ENCODE data around the gene NFATC2.
"Not testable (repeated sequence)": the region's sequence is repeated elsewhere in the genome, so short reads cannot be mapped to it uniquely, and the experiment has no call there.

The NFATC2 gene

GRCh38 chr20:51542571-51543421, at the start of gene NFATC2:
Gene NFATC2, minus strand, starts transcription at chr20:51542719. Its CDS starts 220 bp downstream, at chr20:51542499.
- DNase-seq = no peak

- no peak for DNase-seq
These were observed 49.4 kb upstream of the NFATC2 start for GRCh38 chr20:51591871-51592270.

GRCh38 chr20:51588762-51589161, 46.2 kb upstream of the NFATC2 start:
- no peak for DNase-seq

- DNase-seq = no peak
These were observed 44.6 kb upstream of the NFATC2 start for GRCh38 chr20:51587145-51587544.

GRCh38 chr20:51586005-51586440, 43.5 kb upstream of the NFATC2 start:
- no peak for DNase-seq

- DNase-seq = no peak
These were observed 42.6 kb upstream of the NFATC2 start for GRCh38 chr20:51585148-51585547.

GRCh38 chr20:51584737-51585136, 42.2 kb upstream of the NFATC2 start:
- DNase-seq = no peak

GRCh38 chr20:51584116-51584515, 41.6 kb upstream of the NFATC2 start:
- DNase-seq = no peak

GRCh38 chr20:51583499-51583898, 41.0 kb upstream of the NFATC2 start:
- DNase-seq = no peak

GRCh38 chr20:51583073-51583472, 40.6 kb upstream of the NFATC2 start:
- DNase-seq = no peak

GRCh38 chr20:51581571-51581970, 39.1 kb upstream of the NFATC2 start:
- no peak for DNase-seq

- DNase-seq = no peak
These were observed 36.6 kb upstream of the NFATC2 start for GRCh38 chr20:51579137-51579536.

- no peak for DNase-seq
These were observed 35.6 kb upstream of the NFATC2 start for GRCh38 chr20:51578145-51578459.

GRCh38 chr20:51577432-51578144, 35.1 kb upstream of the NFATC2 start:
- DNase-seq = no peak

GRCh38 chr20:51575486-51575885, 33.0 kb upstream of the NFATC2 start:
- no peak for DNase-seq

GRCh38 chr20:51574248-51575033, 31.9 kb upstream of the NFATC2 start:
- no peak for DNase-seq

GRCh38 chr20:51573576-51574243, 31.2 kb upstream of the NFATC2 start:
- DNase-seq = no peak

- DNase-seq = no peak
These were observed 28.9 kb upstream of the NFATC2 start for GRCh38 chr20:51571460-51571794.

GRCh38 chr20:51570739-51571459, 28.4 kb upstream of the NFATC2 start:
- no peak for DNase-seq

- DNase-seq = no peak
These were observed 27.6 kb upstream of the NFATC2 start for GRCh38 chr20:51569815-51570738.

GRCh38 chr20:51568533-51568932, 26.0 kb upstream of the NFATC2 start:
- DNase-seq = not testable (repeated sequence)
